Type B pancreatic cell (in vitro differentiated cells): ENCODE measurements around the gene SUSD6. TPM values are rescaled to one million over a fixed set of nuclear protein-coding genes. Genes with fewer than 3 reads are reported as not detected.
A peak's percentile ranks its signal among the peaks of the same experiment; 100 is the strongest.
"Not testable (repeated sequence)": the region's sequence is repeated elsewhere in the genome, so short reads cannot be mapped to it uniquely, and the experiment has no call there.

ENCODE experiments used
- DNase-seq: peaks from one replicate; pipeline ENCODE4 v3.0.0; 2021; ENCODE audit warnings: mixed read lengths; ENCODE audit not compliant: unreplicated experiment; ENCODE audit errors: extremely low spot score
- H3K27ac Mint-ChIP-seq: 2 replicates; pipeline ENCODE4 v1.8.0; 2021; ENCODE audit warnings: mild to moderate bottlenecking, mixed read lengths
- H3K27me3 Mint-ChIP-seq: 2 replicates; pipeline ENCODE4 v1.8.0; 2021; ENCODE audit warnings: mixed read lengths
- H3K36me3 Mint-ChIP-seq: 2 replicates; pipeline ENCODE4 v1.8.0; 2021; ENCODE audit warnings: mixed read lengths
- H3K4me1 Mint-ChIP-seq: one replicate; pipeline ENCODE4 v1.8.0; 2021; ENCODE audit warnings: mixed read lengths; ENCODE audit not compliant: unreplicated experiment
- H3K4me3 Mint-ChIP-seq: 2 replicates; pipeline ENCODE4 v1.8.0; 2021; ENCODE audit warnings: mild to moderate bottlenecking, mixed read lengths
- H3K9me3 Mint-ChIP-seq: 2 replicates; pipeline ENCODE4 v1.8.0; 2021; ENCODE audit warnings: mixed read lengths
- total RNA-seq: library from RNA; stranded (reverse); gene quantifications from 2 replicates; pipeline ENCODE4 v1.2.1, GENCODE V29; 2021; ENCODE audit warnings: low replicate concordance
- TF ChIP-seq, protein P1 (sequence below): fragments of 200-600 bp; sonication (generic); conservative IDR thresholded peaks from 2 replicates; pipeline ENCODE4 v1.5.0; 2021; ENCODE audit warnings: antibody characterized with exemption, mild to moderate bottlenecking

Gene SUSD6
- total RNA-seq, 1 donor from 2014 or later: 31.7 TPM

DNA sequence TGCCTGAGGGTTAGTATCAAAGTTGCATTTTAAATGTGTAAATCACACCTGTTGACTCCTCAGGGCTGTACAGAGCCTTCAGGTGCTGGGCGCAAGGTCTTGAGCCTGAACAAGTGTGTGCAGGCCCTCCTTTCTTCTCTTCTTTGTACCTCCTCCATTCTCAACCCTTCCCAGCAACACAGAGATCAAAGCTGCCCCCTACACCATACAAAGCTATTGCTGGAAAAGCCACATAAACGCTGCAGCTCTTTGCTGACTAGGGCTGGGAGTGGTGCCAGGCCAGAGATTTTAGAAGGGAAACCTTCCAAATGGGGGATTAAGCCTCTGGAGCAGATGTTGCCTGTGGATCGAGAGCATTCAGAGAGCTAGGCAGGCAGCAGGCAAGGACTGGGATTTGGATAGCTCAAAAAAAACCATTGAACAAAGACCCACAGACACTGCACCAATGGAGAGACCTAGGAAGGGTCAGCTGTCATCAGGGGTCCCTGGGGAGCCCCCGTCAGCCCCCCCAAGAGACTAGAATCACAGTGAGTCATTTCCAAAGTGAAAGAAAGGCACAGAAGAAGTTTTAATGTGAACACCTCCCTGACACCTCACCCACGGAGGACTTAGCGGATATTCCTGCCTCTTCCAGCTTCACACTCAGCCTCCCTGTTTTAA, 18.2 kb upstream of the SUSD6 start:
- Mint-ChIP-seq H3K27me3 (no peaks in the 10 kb centered on the region), H3K36me3 (no peaks in the 10 kb centered on the region), H3K4me1 (peaks cover 19% of the 10 kb centered on the region), H3K27ac (peak overlapping the region; percentile 10), H3K9me3 (no peaks in the 10 kb centered on the region), H3K4me3 (no peak overlapping the region)
- DNase-seq: no peak
- TF ChIP-seq, protein P1, sequence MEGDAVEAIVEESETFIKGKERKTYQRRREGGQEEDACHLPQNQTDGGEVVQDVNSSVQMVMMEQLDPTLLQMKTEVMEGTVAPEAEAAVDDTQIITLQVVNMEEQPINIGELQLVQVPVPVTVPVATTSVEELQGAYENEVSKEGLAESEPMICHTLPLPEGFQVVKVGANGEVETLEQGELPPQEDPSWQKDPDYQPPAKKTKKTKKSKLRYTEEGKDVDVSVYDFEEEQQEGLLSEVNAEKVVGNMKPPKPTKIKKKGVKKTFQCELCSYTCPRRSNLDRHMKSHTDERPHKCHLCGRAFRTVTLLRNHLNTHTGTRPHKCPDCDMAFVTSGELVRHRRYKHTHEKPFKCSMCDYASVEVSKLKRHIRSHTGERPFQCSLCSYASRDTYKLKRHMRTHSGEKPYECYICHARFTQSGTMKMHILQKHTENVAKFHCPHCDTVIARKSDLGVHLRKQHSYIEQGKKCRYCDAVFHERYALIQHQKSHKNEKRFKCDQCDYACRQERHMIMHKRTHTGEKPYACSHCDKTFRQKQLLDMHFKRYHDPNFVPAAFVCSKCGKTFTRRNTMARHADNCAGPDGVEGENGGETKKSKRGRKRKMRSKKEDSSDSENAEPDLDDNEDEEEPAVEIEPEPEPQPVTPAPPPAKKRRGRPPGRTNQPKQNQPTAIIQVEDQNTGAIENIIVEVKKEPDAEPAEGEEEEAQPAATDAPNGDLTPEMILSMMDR: no peak

DNA sequence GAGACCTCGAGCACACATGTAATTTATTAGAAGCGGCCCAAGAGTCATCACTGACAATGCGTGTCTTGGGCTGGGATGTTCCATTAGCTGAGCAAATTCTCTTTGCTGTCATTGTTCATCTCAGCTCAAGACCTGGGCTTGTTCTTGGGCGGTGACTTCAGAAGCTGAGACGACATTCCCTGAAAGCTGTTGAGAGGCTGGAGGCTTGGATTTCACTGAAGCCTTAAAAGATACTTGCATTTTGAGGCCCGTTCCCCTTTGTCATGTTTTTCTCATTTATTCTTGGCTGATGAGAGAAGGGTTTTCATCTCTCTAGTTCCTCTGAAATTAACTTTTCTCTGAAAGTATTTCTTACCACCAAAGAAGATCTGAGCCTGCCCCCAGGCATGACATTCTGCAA, 16.6 kb upstream of the SUSD6 start:
- Mint-ChIP-seq H3K9me3 (no peaks in the 10 kb centered on the region), H3K27ac (peak overlapping the region; percentile 32), H3K36me3 (no peaks in the 10 kb centered on the region), H3K4me3 (no peak overlapping the region), H3K4me1 (peaks cover 19% of the 10 kb centered on the region), H3K27me3 (no peaks in the 10 kb centered on the region)
- TF ChIP-seq, protein P1: no peak
- no peak for DNase-seq

DNA sequence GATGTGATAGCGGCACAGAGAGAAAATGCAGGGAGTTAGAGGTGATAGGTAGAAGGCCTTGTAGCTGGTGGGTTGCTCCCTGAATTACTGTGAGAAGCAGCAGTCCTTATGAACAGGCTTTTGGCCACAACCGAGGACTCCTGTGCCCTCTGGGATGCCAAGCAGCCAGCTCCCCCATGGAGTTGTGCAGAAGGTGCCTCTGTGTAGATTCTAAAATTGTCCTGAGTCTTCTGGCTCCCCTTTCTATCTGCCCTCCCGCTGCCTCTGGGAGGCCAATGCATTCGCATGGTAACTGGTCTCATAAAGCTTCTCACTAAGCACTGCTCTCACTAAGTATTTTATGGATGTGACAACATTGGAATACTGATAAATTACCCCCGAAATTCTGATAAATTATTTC, 16.1 kb upstream of the SUSD6 start:
- Mint-ChIP-seq H3K27me3 (no peaks in the 10 kb centered on the region), H3K9me3 (no peaks in the 10 kb centered on the region), H3K36me3 (no peaks in the 10 kb centered on the region), H3K27ac (peak overlapping the region; percentile 32), H3K4me1 (peaks cover 19% of the 10 kb centered on the region), H3K4me3 (no peak overlapping the region)
- TF ChIP-seq, protein P1: no peak
- DNase-seq: no peak

DNA sequence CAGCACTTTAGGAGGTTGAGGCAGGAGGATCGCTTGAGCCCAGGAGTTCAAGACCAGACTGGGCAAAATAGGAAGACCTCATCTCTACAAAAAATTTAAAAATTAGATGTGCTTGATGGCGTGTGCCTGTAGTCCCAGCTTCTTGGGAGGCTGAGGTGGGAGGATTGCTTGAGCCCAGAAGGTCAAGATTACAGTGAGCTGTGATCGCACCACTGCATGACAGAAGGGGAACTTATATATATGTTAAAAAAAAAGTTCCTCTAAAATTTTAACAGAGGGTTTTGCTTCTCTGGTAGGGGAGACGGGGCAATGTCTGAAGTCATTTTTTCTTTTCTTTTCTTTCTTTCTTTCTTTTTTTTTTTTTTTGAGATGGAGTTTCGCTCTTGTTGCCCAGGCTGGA, 12.0 kb upstream of the SUSD6 start:
- H3K36me3 Mint-ChIP-seq, H3K4me1 Mint-ChIP-seq, H3K9me3 Mint-ChIP-seq, H3K27me3 Mint-ChIP-seq, H3K27ac Mint-ChIP-seq, DNase-seq, H3K4me3 Mint-ChIP-seq: not testable (repeated sequence)

DNA sequence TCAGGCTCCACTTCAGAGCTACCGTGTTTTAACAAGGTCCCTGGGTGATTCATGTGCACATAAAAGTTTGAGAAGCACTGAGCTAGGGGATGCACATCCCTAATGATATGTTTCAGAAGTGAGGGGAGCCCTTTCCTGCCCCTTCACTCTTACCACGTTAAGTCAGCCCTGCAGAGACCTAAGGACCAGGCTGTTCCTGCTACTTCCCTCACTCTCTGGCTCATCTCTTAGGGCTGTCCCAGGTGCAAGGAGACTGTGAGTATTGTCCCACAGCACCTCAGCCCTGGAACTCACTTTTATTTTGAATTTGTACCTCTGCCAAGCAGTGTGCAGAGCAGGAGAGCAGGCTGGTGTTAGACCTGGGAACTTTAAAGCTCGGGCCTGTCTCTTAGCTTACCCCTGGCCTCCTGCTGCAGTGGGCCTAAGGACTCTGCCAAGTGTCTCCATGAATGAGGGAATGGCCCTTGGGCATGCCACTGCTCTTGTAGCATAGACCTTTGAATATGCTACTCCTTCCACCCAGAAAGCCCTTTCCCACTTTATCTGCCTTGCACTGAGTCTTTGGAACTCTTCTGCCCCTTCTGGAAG, 11.0 kb upstream of the SUSD6 start:
- no peak for DNase-seq
- Mint-ChIP-seq H3K4me3 (no peak overlapping the region), H3K36me3 (no peaks in the 10 kb centered on the region), H3K27ac (no peak overlapping the region), H3K9me3 (no peaks in the 10 kb centered on the region), H3K27me3 (no peaks in the 10 kb centered on the region), H3K4me1 (peaks cover 4% of the 10 kb centered on the region)
- TF ChIP-seq, protein P1: no peak

DNA sequence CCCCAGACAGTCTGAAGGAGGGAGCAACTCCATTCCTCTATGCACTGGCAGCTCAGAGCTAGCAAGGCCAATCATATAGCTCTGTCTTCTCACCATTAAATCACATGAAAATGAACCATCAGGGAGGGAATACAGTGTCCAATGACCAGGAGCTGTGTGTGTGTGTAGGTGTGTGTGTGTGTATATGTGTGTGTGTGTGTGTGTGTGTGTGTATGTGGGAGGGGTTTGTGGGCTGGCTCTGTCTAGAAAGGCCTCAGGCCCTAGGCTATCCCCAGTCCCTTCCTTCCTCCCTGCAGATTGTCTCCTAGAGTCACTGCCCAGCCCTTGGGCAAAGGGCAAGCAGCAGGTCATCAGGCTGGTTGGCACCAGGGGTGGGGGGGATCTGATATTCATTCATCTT, 5.7 kb upstream of the SUSD6 start:
- no peak overlapping the region for H3K4me3 Mint-ChIP-seq
- H3K4me1 Mint-ChIP-seq: peaks cover 28% of the 10 kb centered on the region
- DNase-seq: no peak
- H3K27ac Mint-ChIP-seq: peak overlapping the region; percentile 29
- no peaks in the 10 kb centered on the region for H3K27me3 Mint-ChIP-seq
- no peaks in the 10 kb centered on the region for H3K36me3 Mint-ChIP-seq
- TF ChIP-seq, protein P1: no peak
- H3K9me3 Mint-ChIP-seq: no peaks in the 10 kb centered on the region
